Colonic mucosa (tissue), 4 donors: ENCODE measurements around the gene ARFGEF2. TPM values are rescaled to one million over a fixed set of nuclear protein-coding genes. Genes with fewer than 3 reads are reported as not detected.
"Not testable (repeated sequence)": the region's sequence is repeated elsewhere in the genome, so short reads cannot be mapped to it uniquely, and the experiment has no call there.

Source experiments
- DNase-seq: peaks from one replicate; pipeline ENCODE4 v3.0.0-alpha.2; 2020
- H3K27ac ChIP-seq: fragments of 200-600 bp; one replicate; pipeline ENCODE4 v1.8.0; 2021
- H3K27me3 ChIP-seq: fragments of 200-600 bp; one replicate; pipeline ENCODE4 v1.8.0; 2021
- H3K36me3 ChIP-seq: fragments of 200-600 bp; one replicate; pipeline ENCODE4 v1.8.0; 2021
- H3K4me1 ChIP-seq: fragments of 200-600 bp; one replicate; pipeline ENCODE4 v1.8.0; 2021; ENCODE audit warnings: mild to moderate bottlenecking
- H3K4me3 ChIP-seq: fragments of 200-600 bp; one replicate; pipeline ENCODE4 v1.8.0; 2021
- H3K9ac ChIP-seq, 2 donors: one replicate each; pipeline ENCODE4 v1.7.0; 2013; ENCODE audit warnings: control low read depth in 2 of 2, low read depth in 2 of 2, low read length in 2 of 2
- H3K9me3 ChIP-seq: fragments of 200-600 bp; one replicate; pipeline ENCODE4 v1.8.0; 2021
- intact Hi-C: fragments of 100-400 bp; cut with DNase I; formaldehyde crosslinking; loops from one replicate; pipeline ENCODE4 v1.14.1; 2022
- total RNA-seq, 2 donors: library from RNA; stranded (reverse); fragmentation: NEBNext Ultra II Directional in 1 of 2; extraction: Animal tissue kit (Norgen Biotek cat#: 25700) in 1 of 2; gene quantifications; one replicate each; pipeline ENCODE4 v1.2.1, GENCODE V29; 2021
- TF ChIP-seq, protein P1 (sequence below): fragments of 200-600 bp; IDR thresholded peaks from one replicate; pipeline ENCODE4 v1.8.0; 2022; ENCODE audit warnings: antibody characterized with exemption, mild to moderate bottlenecking
- donor health status: healthy.
- donor health status: DM: no; HTN: no; CAD: no.
- donor health status: DM: no; HTN: no; CAD: no.

Gene ARFGEF2
- total RNA-seq, 2 donors from 2014 or later = 46.9 to 74.1 TPM

DNA sequence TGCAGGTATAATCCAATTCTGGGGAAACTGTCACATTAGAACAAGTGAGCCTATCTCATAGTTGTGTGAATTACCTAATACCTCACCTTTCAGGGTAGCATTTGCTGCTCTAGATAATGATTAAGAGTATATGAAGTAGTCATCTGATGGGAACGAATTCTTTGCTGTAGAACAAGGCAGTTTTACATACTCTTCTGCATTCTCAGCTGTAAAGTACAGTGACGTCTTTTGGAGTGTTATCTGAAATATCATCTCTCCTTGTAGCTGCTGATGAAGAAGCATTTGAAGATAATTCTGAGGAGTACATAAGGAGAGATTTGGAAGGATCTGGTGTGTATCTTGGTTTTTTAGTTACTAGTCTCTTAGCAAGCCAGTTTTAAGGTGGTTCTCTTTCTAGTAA lies 153.0 kb downstream of the ARFGEF2 start:
- Histone ChIP-seq H3K9me3 (no peaks in the 10 kb centered on the region), H3K36me3 (peaks cover 7% of the 10 kb centered on the region)

DNA sequence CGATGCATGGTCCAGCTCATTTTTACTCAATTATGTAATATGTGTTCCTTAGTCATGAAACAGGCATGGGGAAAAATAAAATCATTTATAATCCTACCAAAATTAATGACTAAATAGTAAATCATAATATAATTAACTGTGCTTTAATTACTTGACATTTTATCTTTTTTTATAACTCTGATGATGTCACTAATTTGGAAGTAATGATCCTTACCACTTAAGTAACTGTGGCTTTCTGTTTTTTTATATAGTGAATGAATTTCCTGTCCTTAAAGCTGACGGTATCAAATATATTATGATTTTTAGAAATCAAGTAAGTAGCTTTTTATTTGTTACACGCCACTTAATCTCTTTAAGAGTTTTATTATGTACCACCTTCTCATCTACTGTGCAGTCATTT lies 156.8 kb downstream of the ARFGEF2 start:
- intact Hi-C loops = loop anchor here (10.0 kb wide), 1 partner anchor 64 kb away; no protein-coding TSS in a partner anchor
- H3K27ac ChIP-seq = no peak overlapping the region
- no peak for DNase-seq
- H3K27me3 ChIP-seq = no peaks in the 10 kb centered on the region
- TF ChIP-seq, protein P1, sequence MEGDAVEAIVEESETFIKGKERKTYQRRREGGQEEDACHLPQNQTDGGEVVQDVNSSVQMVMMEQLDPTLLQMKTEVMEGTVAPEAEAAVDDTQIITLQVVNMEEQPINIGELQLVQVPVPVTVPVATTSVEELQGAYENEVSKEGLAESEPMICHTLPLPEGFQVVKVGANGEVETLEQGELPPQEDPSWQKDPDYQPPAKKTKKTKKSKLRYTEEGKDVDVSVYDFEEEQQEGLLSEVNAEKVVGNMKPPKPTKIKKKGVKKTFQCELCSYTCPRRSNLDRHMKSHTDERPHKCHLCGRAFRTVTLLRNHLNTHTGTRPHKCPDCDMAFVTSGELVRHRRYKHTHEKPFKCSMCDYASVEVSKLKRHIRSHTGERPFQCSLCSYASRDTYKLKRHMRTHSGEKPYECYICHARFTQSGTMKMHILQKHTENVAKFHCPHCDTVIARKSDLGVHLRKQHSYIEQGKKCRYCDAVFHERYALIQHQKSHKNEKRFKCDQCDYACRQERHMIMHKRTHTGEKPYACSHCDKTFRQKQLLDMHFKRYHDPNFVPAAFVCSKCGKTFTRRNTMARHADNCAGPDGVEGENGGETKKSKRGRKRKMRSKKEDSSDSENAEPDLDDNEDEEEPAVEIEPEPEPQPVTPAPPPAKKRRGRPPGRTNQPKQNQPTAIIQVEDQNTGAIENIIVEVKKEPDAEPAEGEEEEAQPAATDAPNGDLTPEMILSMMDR = no peak
- no peaks in the 10 kb centered on the region for H3K9me3 ChIP-seq
- peaks cover 15% of the 10 kb centered on the region for H3K36me3 ChIP-seq
- H3K4me1 ChIP-seq = no peaks in the 10 kb centered on the region
- H3K4me3 ChIP-seq = no peak overlapping the region
- H3K9ac ChIP-seq = no peak overlapping the region

More for the DNA sequence above, 153.0 kb downstream of the ARFGEF2 start:
- Histone ChIP-seq H3K27me3 (no peaks in the 10 kb centered on the region), H3K9ac (no peak overlapping the region), H3K4me1 (no peaks in the 10 kb centered on the region), H3K27ac (no peak overlapping the region), H3K4me3 (no peak overlapping the region)
- no peak for DNase-seq
- TF ChIP-seq, protein P1 = no peak
- intact Hi-C loops = loop anchor here (10.0 kb wide), 1 partner anchor 60 kb away; no protein-coding TSS in a partner anchor

DNA sequence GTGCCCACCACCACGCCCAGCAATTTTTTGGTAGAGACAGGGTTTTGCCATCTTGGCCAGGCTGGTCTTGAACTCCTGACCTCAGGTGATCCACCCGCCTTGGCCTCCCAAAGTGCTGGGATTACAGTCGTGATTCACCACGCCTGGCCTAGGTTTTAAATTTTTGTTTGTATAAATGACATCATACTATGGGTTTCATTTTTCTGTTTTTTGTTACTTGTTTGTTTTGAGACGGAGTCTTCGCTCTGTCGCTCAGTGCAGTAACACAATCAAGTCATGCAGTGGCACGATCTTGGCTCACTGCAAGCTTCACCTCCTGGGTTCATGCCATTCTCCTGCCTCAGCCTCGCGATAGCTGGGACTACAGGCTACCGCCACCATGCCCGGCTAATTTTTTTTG lies 160.8 kb downstream of the ARFGEF2 start:
- H3K9me3 ChIP-seq, DNase-seq, H3K27ac ChIP-seq, H3K9ac ChIP-seq, intact Hi-C loops, H3K4me3 ChIP-seq, H3K4me1 ChIP-seq, H3K27me3 ChIP-seq: not testable (repeated sequence)
- peaks cover 24% of the 10 kb centered on the region for H3K36me3 ChIP-seq

Other genes with a start within 250 kb of the ARFGEF2 start
- gene PREX1, start 93.7 kb upstream of the ARFGEF2 start, total RNA-seq = 10 to 100 TPM in 1 of 2 donors, 1 to 10 TPM in 1; 7.2 to 24.6 TPM
- gene CSE1L, start 124.6 kb downstream of the ARFGEF2 start, total RNA-seq = 10 to 100 TPM; 33.3 to 82.7 TPM